ENCODE data around the gene LPP.
"Not testable (repeated sequence)": the region's sequence is repeated elsewhere in the genome, so short reads cannot be mapped to it uniquely, and the experiment has no call there.

The LPP gene

DNA sequence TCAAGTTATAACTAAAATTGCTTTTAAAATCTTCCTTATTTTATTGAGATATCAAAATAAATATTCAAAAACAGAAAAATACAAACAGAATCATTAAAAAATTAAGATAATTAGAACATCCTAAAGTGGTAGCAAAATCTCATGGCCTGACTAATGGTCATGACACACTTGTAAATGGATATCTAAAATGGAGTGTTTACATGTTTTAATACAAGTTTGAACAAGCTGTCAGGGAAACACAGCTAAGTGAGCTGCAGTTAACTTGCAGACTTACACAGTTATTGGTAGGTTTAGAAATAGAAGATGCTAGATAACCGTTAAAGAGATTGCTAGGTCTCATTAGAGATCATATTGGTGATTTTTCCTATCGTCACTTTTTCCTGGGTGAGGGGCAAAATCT lies 242.3 kb downstream of the LPP start:
- DNase-seq: no peak

DNA sequence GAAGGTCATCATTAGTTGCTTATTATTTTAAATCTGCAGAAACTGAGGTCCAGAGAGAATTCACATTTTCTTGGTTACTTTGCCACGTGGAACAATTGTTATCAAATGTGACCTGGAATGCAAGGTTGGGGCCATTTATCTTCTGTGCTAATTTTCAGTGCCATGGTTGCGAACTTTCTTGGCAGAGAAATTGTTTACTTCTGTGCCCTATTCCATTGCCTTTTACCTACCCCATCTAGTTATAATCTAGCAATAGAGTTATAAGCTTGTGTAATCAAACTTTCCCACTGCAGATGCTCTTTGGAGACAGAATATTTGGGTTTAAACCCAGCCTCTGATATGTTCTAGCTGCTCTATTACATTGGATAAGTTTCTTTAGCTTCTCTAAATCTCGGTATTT lies 242.9 kb downstream of the LPP start:
- no peak for DNase-seq

- DNase-seq: no peak
These were observed 244.1 kb downstream of the LPP start for GRCh38 chr3:188397766-188398705.

- DNase-seq: peak in 1 of 51 donors; percentile 8
These were observed 246.7 kb downstream of the LPP start for GRCh38 chr3:188400494-188401243.

DNA sequence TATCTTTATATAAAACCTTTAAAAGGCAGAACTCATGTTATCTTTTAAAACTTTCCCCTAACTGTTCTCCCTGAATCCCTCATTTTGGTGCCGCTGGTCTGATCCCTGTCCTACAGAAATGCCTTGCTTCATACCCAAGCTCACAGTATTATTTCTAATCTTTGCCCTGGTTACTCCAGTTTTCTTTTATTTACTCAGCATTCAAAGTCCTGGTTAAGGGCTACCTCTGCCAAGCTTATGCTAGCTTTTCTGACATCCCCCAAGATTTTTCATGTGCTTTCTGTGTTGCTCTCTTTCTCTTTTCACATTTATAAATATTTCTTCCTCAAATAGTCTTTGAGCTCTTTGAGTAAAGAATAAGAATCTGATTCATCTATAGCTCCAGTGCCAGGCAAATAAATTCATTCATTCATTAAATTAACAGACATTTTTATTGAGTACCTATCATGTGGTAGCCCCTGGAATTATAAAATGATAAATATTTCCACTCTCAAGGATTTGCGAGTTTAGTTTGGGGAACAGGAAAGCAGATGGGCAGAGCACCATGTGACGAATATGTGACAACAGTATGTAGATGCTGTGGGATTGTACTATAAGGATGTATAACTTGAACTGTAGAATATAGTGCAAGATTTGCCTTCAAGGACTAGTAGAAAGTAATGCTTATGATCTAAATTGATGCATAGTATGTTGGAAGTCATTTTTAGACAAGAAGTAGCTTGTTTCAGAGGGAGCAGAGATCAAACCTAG lies 247.5 kb downstream of the LPP start:
- no peak for DNase-seq

- DNase-seq: no peak
These were observed 248.3 kb downstream of the LPP start for GRCh38 chr3:188402229-188402628.

DNA sequence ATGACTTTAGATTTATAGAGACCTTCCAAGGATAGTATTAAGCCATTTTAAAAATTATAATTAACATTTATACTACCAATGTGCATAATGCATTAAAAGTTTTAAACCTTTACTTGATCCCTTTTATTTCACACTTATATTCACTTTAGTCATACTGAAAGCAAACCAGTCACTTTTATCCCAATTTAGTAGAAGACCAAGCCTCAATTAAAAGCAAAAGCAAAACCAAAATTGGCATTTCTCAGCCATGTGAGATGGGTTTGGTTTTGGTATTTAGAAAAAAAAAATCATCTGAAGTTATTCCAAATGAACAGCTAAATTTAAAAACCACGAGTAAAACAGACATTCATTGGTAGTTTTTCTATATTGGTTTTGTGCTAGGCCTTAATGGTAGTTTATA lies 249.4 kb downstream of the LPP start:
- DNase-seq: no peak

GRCh38 chr3:188404124-188404523 lies 250.2 kb downstream of the LPP start:
- no peak for DNase-seq

DNA sequence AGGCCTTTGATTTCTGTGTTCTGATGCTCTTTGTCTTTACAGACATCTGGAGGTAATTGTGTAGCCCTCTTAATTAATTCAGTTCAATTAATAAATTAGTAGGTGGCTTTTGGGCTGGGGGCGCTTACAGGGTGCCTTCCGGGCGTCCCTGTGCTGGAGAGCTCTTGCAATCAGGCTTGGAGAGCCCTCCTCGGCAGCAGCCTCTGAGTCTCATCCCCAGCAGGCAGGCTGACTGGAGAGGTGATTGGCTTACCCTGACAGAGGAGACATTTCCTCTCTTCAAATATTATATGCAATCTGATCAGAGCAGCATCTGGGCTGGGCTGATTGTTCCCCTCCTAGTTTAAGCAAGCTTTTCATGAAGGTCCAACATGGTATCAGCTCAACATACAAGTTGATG lies 250.7 kb downstream of the LPP start:
- DNase-seq: no peak

DNA sequence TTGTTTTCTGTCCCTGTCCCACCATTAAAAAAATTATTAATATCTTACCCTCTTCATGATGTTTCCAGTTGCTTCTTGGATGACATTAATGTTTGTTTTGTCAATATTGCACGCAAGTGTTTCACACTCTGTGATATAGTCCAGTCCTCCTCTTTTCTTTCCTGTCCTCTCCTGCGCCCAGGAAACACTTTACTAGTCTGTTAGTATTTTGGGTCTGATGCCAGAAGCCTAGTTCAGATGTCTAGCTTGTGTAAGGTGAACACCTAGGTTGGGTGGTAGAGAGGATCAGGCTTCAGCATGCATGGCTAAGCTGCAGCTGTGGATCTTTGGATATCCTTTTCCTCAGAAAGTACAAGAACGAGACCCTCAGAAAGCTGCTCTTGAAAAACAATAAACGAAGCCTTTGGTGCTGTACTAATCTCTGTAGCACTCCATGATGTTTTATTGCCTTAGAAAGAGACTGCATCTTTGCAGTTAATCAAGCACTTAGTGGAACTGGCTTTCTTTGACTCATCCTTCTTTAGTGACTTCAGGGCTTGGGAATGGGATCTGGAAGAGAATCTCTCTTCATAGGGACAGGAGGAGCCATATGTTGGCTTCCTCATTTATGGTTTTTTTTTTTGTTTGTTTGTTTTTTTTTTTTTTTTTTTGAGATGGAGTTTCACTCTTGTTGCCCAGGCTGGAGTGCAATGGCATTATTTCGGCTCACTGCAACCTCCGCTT lies 253.4 kb downstream of the LPP start:
- DNase-seq: no peak

DNA sequence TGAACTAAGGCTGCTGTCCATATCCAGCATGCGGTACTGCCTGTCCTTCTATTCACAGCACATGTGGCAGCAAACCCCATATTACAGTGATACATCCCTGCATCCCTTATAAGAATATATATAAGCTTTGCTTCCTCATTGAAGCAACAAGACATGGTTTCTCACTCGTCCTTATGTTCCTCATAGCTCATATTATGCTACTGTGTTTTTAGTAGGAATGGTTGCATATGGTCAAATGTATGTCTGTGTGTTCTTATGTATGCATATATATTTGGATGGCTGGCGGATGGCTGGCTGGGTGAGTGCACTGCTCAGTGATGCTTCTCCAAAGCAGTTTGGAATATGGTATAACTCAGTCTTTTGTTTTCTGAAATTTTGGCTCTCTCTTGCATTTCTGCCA lies 254.9 kb downstream of the LPP start:
- no peak for DNase-seq

GRCh38 chr3:188411750-188412149 lies 257.8 kb downstream of the LPP start:
- no peak for DNase-seq

GRCh38 chr3:188415196-188415595 lies 261.2 kb downstream of the LPP start:
- no peak for DNase-seq

- no peak for DNase-seq
These were observed 262.1 kb downstream of the LPP start for GRCh38 chr3:188416041-188416440.

DNA sequence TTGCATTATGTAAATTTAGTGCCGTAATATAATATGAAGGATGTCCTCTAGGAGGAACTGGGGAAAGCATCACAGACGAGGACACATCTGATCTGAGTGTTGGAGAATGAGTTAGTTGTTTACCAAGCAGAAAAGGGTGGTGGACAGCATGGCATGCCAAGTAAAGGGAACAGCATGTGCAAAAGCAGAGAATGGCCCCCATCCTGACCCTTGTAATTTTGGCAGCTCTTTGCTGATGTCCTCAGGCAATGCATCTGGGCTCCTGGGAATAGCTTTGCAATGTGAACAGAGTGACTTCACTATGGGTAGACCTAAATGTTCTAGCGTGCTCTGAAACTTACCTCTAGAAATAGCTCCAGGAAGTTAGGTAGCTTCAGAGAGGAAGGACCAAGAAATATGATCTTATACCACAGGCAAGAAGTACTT lies 263.3 kb downstream of the LPP start:
- no peak for DNase-seq

DNA sequence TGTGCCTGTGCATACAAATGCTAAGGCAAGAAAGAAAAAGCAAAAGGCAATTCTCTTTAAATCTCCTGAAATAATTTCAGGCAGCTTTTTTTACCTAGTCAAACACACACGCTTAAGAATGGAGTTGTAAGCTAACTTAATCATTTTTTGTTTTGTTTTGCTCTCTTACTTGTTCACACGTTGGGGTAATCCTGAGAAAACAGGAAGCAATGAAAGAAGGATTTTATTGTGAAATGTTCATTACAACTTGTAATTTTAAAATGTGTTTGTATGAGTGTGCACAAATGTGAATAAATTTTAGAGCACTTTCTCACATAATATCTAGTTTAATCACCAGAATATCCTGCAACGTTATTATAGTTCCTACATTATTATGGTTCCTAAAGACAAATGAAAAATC lies 263.8 kb downstream of the LPP start:
- no peak for DNase-seq

DNA sequence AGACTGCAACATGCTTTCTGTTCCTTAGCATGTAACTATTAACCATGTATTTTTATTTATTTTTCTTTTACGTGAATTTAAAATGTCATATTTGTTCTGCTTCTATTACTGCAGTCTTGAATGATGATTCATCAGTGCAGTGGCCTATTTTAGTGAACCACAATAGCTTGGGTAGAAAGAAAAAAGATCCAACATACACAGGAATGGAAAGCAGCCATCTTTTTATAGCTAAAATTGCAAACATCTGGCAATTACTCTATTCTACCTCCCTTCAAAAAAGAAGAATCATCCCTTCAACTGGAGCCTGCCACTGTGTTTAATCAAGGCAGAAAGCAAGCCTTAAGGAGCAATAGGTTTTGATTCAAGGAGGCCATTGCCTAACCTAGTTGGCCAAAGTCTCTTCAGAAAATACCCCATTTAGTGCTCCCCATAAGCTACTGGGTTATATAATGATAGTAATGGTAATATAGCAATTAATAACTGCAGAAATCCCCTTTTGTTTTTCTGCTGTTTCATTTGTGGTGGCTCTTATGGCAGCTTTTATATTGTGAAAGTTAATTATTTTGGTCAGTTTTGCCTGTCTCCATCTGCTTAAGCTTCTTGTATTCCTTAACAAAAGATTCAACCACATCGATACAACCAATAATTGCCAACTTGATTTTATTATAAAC lies 267.3 kb downstream of the LPP start:
- DNase-seq: no peak

GRCh38 chr3:188421836-188422540 lies 268.0 kb downstream of the LPP start:
- peak in 4 of 51 donors; percentile 2 to 29 (median 4) for DNase-seq

- not testable (repeated sequence) for DNase-seq
These were observed 274.0 kb downstream of the LPP start for GRCh38 chr3:188427981-188428380.

- no peak for DNase-seq
These were observed 277.1 kb downstream of the LPP start for GRCh38 chr3:188431040-188431439.
